Endothelial cell of umbilical vein (primary cell): ENCODE measurements around the gene APBB2. TPM values are rescaled to one million over a fixed set of nuclear protein-coding genes. Genes with fewer than 3 reads are reported as not detected.

Source experiments
- BruUV-seq: library from RNA; stranded (reverse); fragments of 400-500 nt; replicated peaks from 2 replicates; lab custom pipeline; 2021; lab: Mats Ljungman, UMichigan
- CTCF ChIA-PET: fragments of 300-600, 350-600 bp; sonication (Branson Sonifier 250); formaldehyde crosslinking; loops from one replicate; lab custom pipeline; 2021; ENCODE audit warnings: antibody characterized with exemption, inconsistent platforms; lab: Charles Lee
- POLR2A ChIA-PET: fragments of 300-600, 350-600 bp; sonication (Branson Sonifier 250); formaldehyde crosslinking; loops from one replicate; lab custom pipeline; 2021; ENCODE audit warnings: antibody characterized with exemption, inconsistent platforms; lab: Charles Lee
- DNase-seq: peaks from one replicate; pipeline ENCODE4 v3.0.0-alpha.2; 2011; ENCODE audit warnings: low read depth, low spot score
- FAIRE-seq: peaks from 2 replicates; lab custom pipeline; 2011; peaks lifted over from hg19 to GRCh38; lab: Jason Lieb, UNC
- H2AFZ ChIP-seq: 2 replicates; pipeline ENCODE4 v1.6.0; 2012; ENCODE audit warnings: low read depth, low read length, control low read depth, inconsistent platforms
- H3K27ac ChIP-seq: 2 replicates; pipeline ENCODE4 v1.5.1; 2011; ENCODE audit warnings: low read depth, mild to moderate bottlenecking, control low read depth, low read length, moderate library complexity; ENCODE audit not compliant: insufficient read depth
- H3K27me3 ChIP-seq, 2 experiments: 2 replicates each; pipeline versions ENCODE4 v1.6.0 to v1.6.1; 2011; ENCODE audit warnings: low read length in 2 of 2, mixed read lengths in 1 of 2; ENCODE audit not compliant: control insufficient read depth in 2 of 2, insufficient read depth in 2 of 2
- H3K36me3 ChIP-seq, 2 experiments: 2 replicates in 1 of 2; 3 replicates in 1 of 2; pipeline ENCODE4 v1.5.1; 2011; ENCODE audit warnings: low read length in 2 of 2, mild to moderate bottlenecking in 1 of 2, moderate library complexity in 1 of 2; ENCODE audit not compliant: control insufficient read depth in 2 of 2, insufficient read depth in 2 of 2; ENCODE audit errors: extremely low read depth in 1 of 2
- H3K4me1 ChIP-seq: 3 replicates; pipeline ENCODE4 v1.5.1; 2011; ENCODE audit warnings: mild to moderate bottlenecking, low read length; ENCODE audit not compliant: control insufficient read depth, insufficient read depth; ENCODE audit errors: extremely low read depth
- H3K4me2 ChIP-seq: 2 replicates; pipeline ENCODE4 v1.6.1; 2011; ENCODE audit warnings: low read length, control low read depth, mixed read lengths; ENCODE audit not compliant: insufficient read depth
- H3K4me3 ChIP-seq, 3 experiments: fragments of 200-600 bp in 1 of 3; sonication (generic), shearing (Covaris generic) in 1 of 3; replicated peaks in 1 of 3; 2 replicates each; pipeline ENCODE4 v1.5.1; 2011 to 2016; ENCODE audit warnings: control low read depth in 3 of 3, low read length in 3 of 3, mild to moderate bottlenecking in 2 of 3, inconsistent platforms in 1 of 3, low read depth in 1 of 3, moderate library complexity in 1 of 3; ENCODE audit not compliant: insufficient read depth in 1 of 3
- H3K79me2 ChIP-seq: 2 replicates; pipeline ENCODE4 v1.6.0; 2012; ENCODE audit warnings: low read length, inconsistent platforms; ENCODE audit not compliant: control insufficient read depth, insufficient read depth
- H3K9ac ChIP-seq: replicated peaks from 2 replicates; pipeline ENCODE3; 2011; ENCODE audit warnings: low read length, control low read depth; ENCODE audit not compliant: insufficient read depth; ENCODE audit errors: extremely low read depth
- H3K9me1 ChIP-seq: replicated peaks from 3 replicates; pipeline ENCODE4 v1.6.0; 2011; ENCODE audit warnings: mild to moderate bottlenecking, low read length; ENCODE audit not compliant: control insufficient read depth, insufficient read depth; ENCODE audit errors: extremely low read depth
- H3K9me3 ChIP-seq: replicated peaks from 2 replicates; pipeline ENCODE4 v1.5.1; 2012; ENCODE audit warnings: low read length, inconsistent platforms; ENCODE audit not compliant: control insufficient read depth, insufficient read depth
- H4K20me1 ChIP-seq: replicated peaks from 2 replicates; pipeline ENCODE3; 2011; ENCODE audit warnings: mild to moderate bottlenecking, low read length; ENCODE audit not compliant: control insufficient read depth, insufficient read depth; ENCODE audit errors: extremely low read depth
- CTCF ChIP-seq, 2 donors: IDR thresholded peaks; 1 replicate in 1 of 2; 2 replicates in 1 of 2; pipeline ENCODE4 v1.5.1; 2011; ENCODE audit warnings: low read length in 2 of 2, mild to moderate bottlenecking in 2 of 2, moderate library complexity in 2 of 2, control low read depth in 1 of 2, inconsistent platforms in 1 of 2, low read depth in 1 of 2; ENCODE audit not compliant: insufficient read depth in 1 of 2; ENCODE audit errors: extremely low read depth in 1 of 2
- EZH2 ChIP-seq: IDR thresholded peaks from 2 replicates; pipeline ENCODE4 v1.6.1; 2012; ENCODE audit warnings: borderline replicate concordance, low read depth, mild to moderate bottlenecking, moderate library complexity, low read length, inconsistent platforms; ENCODE audit not compliant: severe bottlenecking
- FOS ChIP-seq: IDR thresholded peaks from 2 replicates; pipeline ENCODE4 v1.6.1; 2011; ENCODE audit warnings: mild to moderate bottlenecking, low read length, moderate library complexity, borderline replicate concordance; ENCODE audit not compliant: insufficient read depth
- GATA2 ChIP-seq: IDR thresholded peaks from 2 replicates; pipeline ENCODE4 v1.7.0; 2011; ENCODE audit warnings: low read depth, mild to moderate bottlenecking, moderate library complexity, mixed read lengths, low read length; ENCODE audit not compliant: insufficient read length, insufficient read depth
- JUN ChIP-seq: IDR thresholded peaks from 2 replicates; pipeline ENCODE4 v1.6.1; 2011; ENCODE audit warnings: borderline replicate concordance, low read depth; ENCODE audit not compliant: insufficient read length, insufficient read depth
- MYC ChIP-seq: IDR thresholded peaks from one replicate; pipeline ENCODE4 v1.6.1; 2011; ENCODE audit warnings: mild to moderate bottlenecking, low read depth, low read length
- POLR2A ChIP-seq: IDR thresholded peaks from 2 replicates; pipeline ENCODE4 v1.6.1; 2012; ENCODE audit warnings: low read depth, mild to moderate bottlenecking, control low read depth, low read length
- POLR2AphosphoS5 ChIP-seq: IDR thresholded peaks from 2 replicates; pipeline ENCODE4 v1.6.1; 2012; ENCODE audit warnings: low read depth, mild to moderate bottlenecking, control low read depth, low read length, moderate library complexity; ENCODE audit not compliant: insufficient read depth
- dilution Hi-C: fragments of 300-500 bp; cut with MboI; formaldehyde crosslinking; loops from one replicate; pipeline ENCODE4 v1.15.0; 2019; ENCODE audit warnings: low sequenced_read_pairs; ENCODE audit not compliant: extremely low pct_ligation_motif_present
- intact Hi-C: fragments of 100-400 bp; cut with micrococcal nuclease; formaldehyde crosslinking; loops from one replicate; pipeline ENCODE4 v1.10.0; 2022
- polyA plus RNA-seq, 4 experiments: library from polyadenylated mRNA; depleted of rRNA in 3 of 4; stranded (reverse) in 3 of 4; unstranded in 1 of 4; fragments of >200 nt; gene quantifications; 2 replicates each; pipeline versions ENCODE4 v1.2.1 to v1.2.3, GENCODE V29; 2011 to 2012; ENCODE audit warnings: missing spikeins in 1 of 4
- total RNA-seq: library from RNA; stranded (reverse); gene quantifications from 2 replicates; pipeline ENCODE4 v1.2.3, GENCODE V29; 2021
- TF ChIP-seq, protein P1 (sequence below): IDR thresholded peaks from 2 replicates; pipeline ENCODE4 v1.6.1; 2011; ENCODE audit not compliant: insufficient read depth, insufficient read length

Gene APBB2
- total and polyA plus RNA-seq, 2 donors (not counting 3 experiments of a cell fraction or from before 2014, with no cell fraction given), result 79.8 to 124 TPM

DNA sequence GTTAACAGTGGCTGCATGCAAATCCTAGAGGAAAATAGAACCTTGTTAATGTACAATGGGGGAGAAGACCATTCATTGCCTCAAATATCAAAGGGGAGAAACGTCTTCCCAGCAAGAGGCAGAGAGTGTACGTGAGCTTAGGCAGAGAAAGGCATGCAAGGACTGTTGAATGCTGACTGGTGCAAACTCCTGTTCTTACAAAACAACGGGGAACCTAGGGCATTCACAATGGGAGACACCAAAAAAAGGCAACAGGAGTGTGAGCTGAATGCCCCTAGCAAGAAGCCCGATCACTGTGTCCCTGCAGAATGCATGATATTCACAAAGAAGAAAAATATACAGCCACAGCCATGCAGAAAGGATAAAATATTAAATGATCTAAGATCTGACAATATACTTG lies 279.7 kb downstream of the APBB2 start:
- BruUV-seq, result no TSS peak
- FAIRE-seq, result no peak
- POLR2A ChIA-PET, result no interaction called here

More for the DNA sequence above, 279.7 kb downstream of the APBB2 start:
- TF ChIP-seq CTCF (IDR thresholded peaks at IDR 0.05; ENCODE audit: extremely low read depth in 1 of 2, insufficient read depth in 1 of 2, low read depth in 1 of 2, low read length in 2 of 2) (no peak), MYC (no peak), POLR2A (no peak), GATA2 (no peak), POLR2AphosphoS5 (no peak), EZH2 (no peak), FOS (no peak), JUN (no peak)
- TF ChIP-seq, protein P1, sequence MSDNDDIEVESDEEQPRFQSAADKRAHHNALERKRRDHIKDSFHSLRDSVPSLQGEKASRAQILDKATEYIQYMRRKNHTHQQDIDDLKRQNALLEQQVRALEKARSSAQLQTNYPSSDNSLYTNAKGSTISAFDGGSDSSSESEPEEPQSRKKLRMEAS, result no peak
- Histone ChIP-seq H2AFZ (no peak overlapping the region), H3K9ac (no peak overlapping the region), H4K20me1 (no peaks in the 10 kb centered on the region), H3K9me1 (no peaks in the 10 kb centered on the region), H3K9me3 (no peaks in the 10 kb centered on the region), H3K4me1 (peaks cover 6% of the 10 kb centered on the region), H3K4me3 (no peak overlapping the region), H3K27me3 (no peaks in the 10 kb centered on the region), H3K27ac (no peak overlapping the region), H3K36me3 (peaks cover 0 to 5% of the 10 kb centered on the region in 2 experiments), H3K79me2 (peaks cover 2% of the 10 kb centered on the region), H3K4me2 (no peak overlapping the region)
- dilution Hi-C loops, result loop anchor here (25.0 kb wide), 1 partner anchor 278 kb away; the partner anchor contains the start of gene APBB2
- CTCF ChIA-PET, result interaction anchor here (3.5 kb wide), 1 partner anchor 280 kb away, joined by 13 read pairs; the partner anchor contains the start of gene APBB2
- intact Hi-C loops, result no loop called here
- DNase-seq, result no peak
